ENCODE results near the gene PPFIBP1. TPM values are rescaled to one million over a fixed set of nuclear protein-coding genes. Genes with fewer than 3 reads are reported as not detected.

Gene PPFIBP1
- total and polyA plus RNA-seq, 4 donors, result 13.6 to 150 (median 63.1) TPM

- Histone ChIP-seq H3K27ac (ENCODE audit: low read depth in 1 of 2, low read length in 1 of 2) (no peak overlapping the region), H3K36me3 (ENCODE audit: control insufficient read depth in 4 of 4, insufficient read depth in 4 of 4, low read length in 4 of 4) (no peaks in the 10 kb centered on the region), H3K9me3 (ENCODE audit: control insufficient read depth in 4 of 4, insufficient read depth in 3 of 4, low read length in 3 of 4) (no peaks in the 10 kb centered on the region), H3K4me3 (no peak overlapping the region), H3K9ac (ENCODE audit: insufficient read depth in 1 of 2, low read length in 2 of 2) (no peak overlapping the region), H3K4me1 (ENCODE audit: control insufficient read depth in 5 of 5, insufficient read depth in 5 of 5, low read length in 5 of 5) (peaks cover 4 to 36% (median 7%) of the 10 kb centered on the region in 5 donors), H3K27me3 (ENCODE audit: control insufficient read depth in 3 of 3, insufficient read depth in 3 of 3, low read length in 2 of 3) (no peaks in the 10 kb centered on the region)
- DNase-seq, result peak in 2 of 3 donors; percentile 50 to 69
- no peak for TF ChIP-seq CTCF (IDR thresholded peaks at IDR 0.05; ENCODE audit: control extremely low read depth, extremely low read depth)
- WGBS, 2 donors, result 80 to 89% methylated on average over 2 of the region's 2 CpGs
- ATAC-seq (ENCODE audit: insufficient read depth, low FRiP score), result no peak
Observed at GRCh38 chr12:27566626-27567025, 42.6 kb downstream of the PPFIBP1 start.

GRCh38 chr12:27571463-27571862, 47.5 kb downstream of the PPFIBP1 start:
- ATAC-seq (ENCODE audit: insufficient read depth, low FRiP score) (no peak), DNase-seq (no peak)
- Histone ChIP-seq H3K9me3 (ENCODE audit: control insufficient read depth in 4 of 4, insufficient read depth in 3 of 4, low read length in 3 of 4) (no peaks in the 10 kb centered on the region), H3K27me3 (ENCODE audit: control insufficient read depth in 3 of 3, insufficient read depth in 3 of 3, low read length in 2 of 3) (no peaks in the 10 kb centered on the region), H3K4me3 (no peak overlapping the region), H3K4me1 (ENCODE audit: control insufficient read depth in 5 of 5, insufficient read depth in 5 of 5, low read length in 5 of 5) (peaks cover 5 to 37% (median 23%) of the 10 kb centered on the region in 5 donors), H3K36me3 (ENCODE audit: control insufficient read depth in 4 of 4, insufficient read depth in 4 of 4, low read length in 4 of 4) (no peaks in the 10 kb centered on the region), H3K9ac (ENCODE audit: insufficient read depth in 1 of 2, low read length in 2 of 2) (no peak overlapping the region), H3K27ac (ENCODE audit: low read depth in 1 of 2, low read length in 1 of 2) (peak overlapping the region in 1 of 2 donors; percentile 21)
- 36 to 38% methylated on average over 1 of the region's 1 CpG for WGBS, 2 donors
- no peak for TF ChIP-seq CTCF (IDR thresholded peaks at IDR 0.05; ENCODE audit: control extremely low read depth, extremely low read depth)

DNA sequence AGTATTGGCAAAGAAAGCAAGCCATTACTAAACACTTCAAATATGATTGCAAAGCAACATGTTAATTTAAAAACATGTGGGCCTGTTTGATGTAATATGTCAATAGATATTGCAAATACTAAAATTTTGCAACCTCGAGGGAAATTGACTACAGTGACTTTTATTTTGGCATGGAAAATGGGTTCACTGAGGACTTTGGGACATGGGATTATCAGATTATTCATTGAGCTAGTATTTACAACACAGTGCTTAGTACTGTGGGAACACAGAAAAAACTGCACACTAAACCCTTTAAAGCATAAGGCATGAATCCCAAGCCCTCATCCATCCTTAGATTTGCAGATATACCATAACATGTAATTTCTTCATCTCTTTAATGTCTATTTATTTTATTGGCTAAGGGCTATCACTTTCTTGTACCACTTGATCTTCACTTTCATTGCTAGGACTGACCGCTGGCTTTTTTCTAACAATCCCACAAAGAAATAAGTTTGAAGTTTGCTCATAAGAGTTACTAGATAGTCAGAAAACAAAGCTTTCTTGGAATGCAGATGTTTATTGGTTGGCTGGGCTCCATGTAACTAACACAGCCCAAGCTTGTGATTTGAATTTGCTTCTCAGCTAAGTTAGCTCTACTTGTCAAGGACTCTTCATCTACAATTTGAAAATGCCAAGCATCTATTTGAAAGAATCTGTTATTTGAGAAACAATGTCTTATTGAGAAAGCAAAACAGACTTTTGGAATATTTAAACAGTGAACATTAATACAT, 48.7 kb downstream of the PPFIBP1 start:
- Histone ChIP-seq H3K27me3 (ENCODE audit: control insufficient read depth in 3 of 3, insufficient read depth in 3 of 3, low read length in 2 of 3) (no peaks in the 10 kb centered on the region), H3K27ac (ENCODE audit: low read depth in 1 of 2, low read length in 1 of 2) (no peak overlapping the region), H3K4me3 (no peak overlapping the region), H3K9me3 (ENCODE audit: control insufficient read depth in 4 of 4, insufficient read depth in 3 of 4, low read length in 3 of 4) (no peaks in the 10 kb centered on the region), H3K9ac (ENCODE audit: insufficient read depth in 1 of 2, low read length in 2 of 2) (no peak overlapping the region), H3K36me3 (ENCODE audit: control insufficient read depth in 4 of 4, insufficient read depth in 4 of 4, low read length in 4 of 4) (no peaks in the 10 kb centered on the region), H3K4me1 (ENCODE audit: control insufficient read depth in 5 of 5, insufficient read depth in 5 of 5, low read length in 5 of 5) (peaks cover 7 to 44% (median 21%) of the 10 kb centered on the region in 5 donors)
- DNase-seq (peak; percentile 49 to 88 (median 81)), ATAC-seq (ENCODE audit: insufficient read depth, low FRiP score) (no peak)
- no peak for TF ChIP-seq CTCF (IDR thresholded peaks at IDR 0.05; ENCODE audit: control extremely low read depth, extremely low read depth)
- WGBS, 2 donors, result 63 to 84% methylated on average over 2 of the region's 2 CpGs

Measured in lung (tissue), 12 donors.